Endothelial cell (in vitro differentiated cells): ENCODE data around the gene RERG. TPM values are rescaled to one million over a fixed set of nuclear protein-coding genes. Genes with fewer than 3 reads are reported as not detected.

Experiments
- DNase-seq: peaks from one replicate; pipeline ENCODE4 v3.0.0; 2021; ENCODE audit warnings: low spot score
- H3K27ac Mint-ChIP-seq: one replicate; pipeline ENCODE4 v1.8.0; 2021; ENCODE audit warnings: mixed read lengths, inconsistent platforms; ENCODE audit not compliant: unreplicated experiment
- H3K27me3 Mint-ChIP-seq: one replicate; pipeline ENCODE4 v1.8.0; 2021; ENCODE audit warnings: mild to moderate bottlenecking, moderate library complexity, mixed read lengths, inconsistent platforms; ENCODE audit not compliant: unreplicated experiment
- H3K36me3 Mint-ChIP-seq: one replicate; pipeline ENCODE4 v1.8.0; 2021; ENCODE audit warnings: mild to moderate bottlenecking, low read depth, mixed read lengths, inconsistent platforms; ENCODE audit not compliant: unreplicated experiment
- H3K4me1 Mint-ChIP-seq: one replicate; pipeline ENCODE4 v1.8.0; 2021; ENCODE audit warnings: mild to moderate bottlenecking, mixed read lengths, inconsistent platforms; ENCODE audit not compliant: unreplicated experiment
- H3K4me3 Mint-ChIP-seq: one replicate; pipeline ENCODE4 v1.8.0; 2021; ENCODE audit warnings: mild to moderate bottlenecking, mixed read lengths, inconsistent platforms; ENCODE audit not compliant: unreplicated experiment
- H3K9me3 Mint-ChIP-seq: one replicate; pipeline ENCODE4 v1.8.0; 2021; ENCODE audit warnings: mixed read lengths, inconsistent platforms; ENCODE audit not compliant: unreplicated experiment
- long read RNA-seq: library from polyadenylated mRNA; unstranded; transcript quantifications from one replicate; pipeline ENCODE4 v2.0.0, GENCODE V29; 2020; ENCODE audit not compliant: unreplicated experiment
- total RNA-seq: library from RNA; stranded (reverse); fragmentation: NEBNext Ultra II Directional; extraction: Animal tissue kit (Norgen Biotek cat#: 25700); gene quantifications from one replicate; pipeline ENCODE4 v1.2.1, GENCODE V29; 2021; ENCODE audit not compliant: unreplicated experiment
- TF ChIP-seq, protein P1 (sequence below): fragments of 200-600 bp; sonication (generic); IDR thresholded peaks from one replicate; pipeline ENCODE4 v1.5.0; 2021; ENCODE audit warnings: antibody characterized with exemption; ENCODE audit not compliant: unreplicated experiment

Gene RERG, protein sequence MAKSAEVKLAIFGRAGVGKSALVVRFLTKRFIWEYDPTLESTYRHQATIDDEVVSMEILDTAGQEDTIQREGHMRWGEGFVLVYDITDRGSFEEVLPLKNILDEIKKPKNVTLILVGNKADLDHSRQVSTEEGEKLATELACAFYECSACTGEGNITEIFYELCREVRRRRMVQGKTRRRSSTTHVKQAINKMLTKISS
- total RNA-seq, result 2.5 TPM
- long read RNA-seq, partial matches to known transcripts, result 0 of 2 reads
- long read RNA-seq, other reads (novel, unspliced or antisense), result 2 of 2 reads

DNA sequence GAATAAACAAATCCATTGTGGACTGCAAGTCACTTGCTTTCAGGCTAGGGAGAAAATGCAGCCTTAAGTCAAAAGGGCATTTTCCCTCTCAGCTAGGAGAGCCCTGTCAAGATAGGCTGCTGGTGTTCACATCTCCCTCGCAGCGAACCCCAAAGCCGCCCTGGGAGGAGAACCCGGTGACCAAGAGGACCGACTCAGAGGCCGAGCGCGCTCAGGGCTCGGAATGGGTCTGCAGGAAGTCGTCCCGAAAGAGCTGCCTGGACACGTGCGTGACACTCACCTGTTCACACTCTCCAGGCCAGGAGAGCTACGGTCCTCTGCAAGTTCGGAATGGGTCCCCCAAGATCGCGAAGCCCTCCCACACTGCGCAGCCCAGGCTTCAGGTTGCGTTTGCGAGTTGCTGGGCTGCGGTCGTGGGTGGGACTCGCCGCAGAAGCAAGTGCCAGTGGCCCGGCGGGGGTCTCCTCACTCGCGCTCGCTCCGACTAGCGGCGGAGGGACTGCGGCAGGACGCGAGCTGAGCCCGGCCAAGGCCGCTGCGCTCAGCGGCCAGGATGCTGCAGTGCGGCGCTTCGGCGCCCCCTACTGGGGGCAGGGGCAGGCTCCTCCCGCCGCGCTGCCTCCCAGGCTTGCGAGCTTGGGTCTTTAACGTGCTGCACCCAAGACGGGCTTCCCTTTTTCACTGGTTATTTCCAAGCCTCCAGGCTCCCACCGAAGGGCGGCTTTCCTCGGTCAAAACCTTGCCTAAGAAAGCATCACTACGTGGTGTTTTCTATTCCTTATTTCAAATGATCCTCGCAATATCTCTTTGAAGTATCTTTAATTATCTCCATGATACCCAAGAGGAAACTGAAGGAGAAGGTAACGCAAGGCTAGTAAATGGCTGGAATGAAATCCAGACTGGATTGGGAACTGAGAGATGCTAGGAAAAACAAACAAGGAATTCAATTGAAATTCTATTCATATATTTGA is at the start of gene RERG:
Gene RERG (minus strand): TSS at position 503 of the 971 bp plus-strand sequence. CDS start 3,928 bp downstream, outside the sequence.
- no peak within 1 kb of the TSS for H3K27ac Mint-ChIP-seq
- H3K36me3 Mint-ChIP-seq, result no peaks in the 10 kb centered on the region
- TF ChIP-seq, protein P1, sequence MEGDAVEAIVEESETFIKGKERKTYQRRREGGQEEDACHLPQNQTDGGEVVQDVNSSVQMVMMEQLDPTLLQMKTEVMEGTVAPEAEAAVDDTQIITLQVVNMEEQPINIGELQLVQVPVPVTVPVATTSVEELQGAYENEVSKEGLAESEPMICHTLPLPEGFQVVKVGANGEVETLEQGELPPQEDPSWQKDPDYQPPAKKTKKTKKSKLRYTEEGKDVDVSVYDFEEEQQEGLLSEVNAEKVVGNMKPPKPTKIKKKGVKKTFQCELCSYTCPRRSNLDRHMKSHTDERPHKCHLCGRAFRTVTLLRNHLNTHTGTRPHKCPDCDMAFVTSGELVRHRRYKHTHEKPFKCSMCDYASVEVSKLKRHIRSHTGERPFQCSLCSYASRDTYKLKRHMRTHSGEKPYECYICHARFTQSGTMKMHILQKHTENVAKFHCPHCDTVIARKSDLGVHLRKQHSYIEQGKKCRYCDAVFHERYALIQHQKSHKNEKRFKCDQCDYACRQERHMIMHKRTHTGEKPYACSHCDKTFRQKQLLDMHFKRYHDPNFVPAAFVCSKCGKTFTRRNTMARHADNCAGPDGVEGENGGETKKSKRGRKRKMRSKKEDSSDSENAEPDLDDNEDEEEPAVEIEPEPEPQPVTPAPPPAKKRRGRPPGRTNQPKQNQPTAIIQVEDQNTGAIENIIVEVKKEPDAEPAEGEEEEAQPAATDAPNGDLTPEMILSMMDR, result peak; percentile 91
- H3K4me3 Mint-ChIP-seq, result peak within 1 kb of the TSS; percentile 85
- peaks cover 3% of the 10 kb centered on the region for H3K4me1 Mint-ChIP-seq
- H3K27me3 Mint-ChIP-seq, result no peaks in the 10 kb centered on the region
- H3K9me3 Mint-ChIP-seq, result no peaks in the 10 kb centered on the region
- DNase-seq, result peak; percentile 96

- H3K9me3 Mint-ChIP-seq, result no peaks in the 10 kb centered on the region
- H3K27me3 Mint-ChIP-seq, result no peaks in the 10 kb centered on the region
- H3K4me1 Mint-ChIP-seq, result peaks cover 7% of the 10 kb centered on the region
- TF ChIP-seq, protein P1, result no peak
- no peak overlapping the region for H3K4me3 Mint-ChIP-seq
- no peak overlapping the region for H3K27ac Mint-ChIP-seq
- no peaks in the 10 kb centered on the region for H3K36me3 Mint-ChIP-seq
- DNase-seq, result no peak
These were observed 49.4 kb upstream of the RERG start for GRCh38 chr12:15270591-15270990.

DNA sequence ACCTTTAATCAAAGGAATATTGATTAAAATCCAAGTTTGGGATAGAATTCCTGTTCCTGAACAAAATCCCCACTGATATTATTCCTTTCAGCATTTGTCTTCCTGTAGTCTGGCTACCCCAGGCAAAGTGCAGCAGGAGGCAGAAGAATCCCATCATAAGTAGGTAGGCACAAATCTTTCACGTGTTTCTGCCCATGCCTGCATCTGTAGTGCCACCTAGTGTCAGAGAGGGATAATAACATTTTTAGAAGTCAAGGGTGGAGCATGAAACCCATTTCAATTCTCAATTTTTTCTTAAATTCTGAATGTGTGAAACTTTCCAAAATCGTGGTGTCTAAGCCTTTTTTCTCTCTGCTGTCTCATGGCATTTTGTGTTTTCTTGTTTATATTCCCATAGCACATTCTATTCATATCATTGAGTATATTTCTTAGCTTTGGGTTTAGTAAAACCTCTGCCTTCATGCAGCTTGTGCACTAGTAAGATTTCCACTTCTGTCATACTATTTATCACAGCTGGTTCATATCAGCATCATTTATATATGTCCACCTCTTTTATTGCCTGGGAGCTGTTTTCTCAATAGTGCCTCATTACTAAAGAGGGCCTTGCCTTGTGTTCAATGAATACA is 47.8 kb upstream of the RERG start:
- H3K27me3 Mint-ChIP-seq, result no peaks in the 10 kb centered on the region
- H3K4me3 Mint-ChIP-seq, result no peak overlapping the region
- peak; percentile 26 for DNase-seq
- no peak overlapping the region for H3K27ac Mint-ChIP-seq
- no peaks in the 10 kb centered on the region for H3K36me3 Mint-ChIP-seq
- TF ChIP-seq, protein P1, result peak; percentile 90
- peaks cover 7% of the 10 kb centered on the region for H3K4me1 Mint-ChIP-seq
- H3K9me3 Mint-ChIP-seq, result no peaks in the 10 kb centered on the region

GRCh38 chr12:15268309-15268708 is 47.1 kb upstream of the RERG start:
- Mint-ChIP-seq H3K4me3 (no peak overlapping the region), H3K9me3 (no peaks in the 10 kb centered on the region), H3K27ac (no peak overlapping the region), H3K27me3 (no peaks in the 10 kb centered on the region), H3K4me1 (peaks cover 7% of the 10 kb centered on the region), H3K36me3 (no peaks in the 10 kb centered on the region)
- TF ChIP-seq, protein P1, result no peak
- no peak for DNase-seq
